GM19395 (cell line): ENCODE measurements around the gene PRSS38.

ENCODE experiments used
- ATAC-seq: cut with Tn5 transposase; IDR thresholded peaks from one replicate; pipeline ENCODE4 v1.9.1; 2021; ENCODE audit warnings: mild to moderate bottlenecking, moderate library complexity; ENCODE audit not compliant: unreplicated experiment

PRSS38 gene

DNA sequence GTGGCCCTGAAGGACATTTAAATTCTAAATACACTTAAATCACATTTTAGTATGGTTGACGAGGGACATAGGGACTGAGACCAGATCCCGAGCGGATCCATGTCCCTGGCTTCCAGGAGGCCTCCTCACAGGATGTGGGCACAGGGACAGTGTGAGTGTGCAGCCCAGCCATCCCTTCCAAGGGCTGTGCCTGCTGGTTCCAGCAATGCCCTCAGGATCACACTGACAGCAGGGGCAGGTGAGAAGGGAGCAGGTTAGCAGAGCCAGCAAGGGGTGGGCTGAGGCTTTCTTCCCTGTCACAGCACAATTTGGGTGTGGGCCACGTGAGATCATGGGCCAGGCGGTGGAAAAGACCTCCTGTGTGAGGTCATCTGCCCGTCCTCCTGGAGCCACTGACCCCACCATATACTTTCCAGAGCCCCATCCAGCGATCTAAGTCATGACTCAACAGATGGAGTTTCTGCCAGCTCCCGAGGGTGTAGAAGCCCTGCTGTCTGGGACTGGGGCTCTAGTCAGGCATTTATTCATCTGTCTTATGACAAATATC, 37.0 kb upstream of the PRSS38 start:
- no peak for ATAC-seq

DNA sequence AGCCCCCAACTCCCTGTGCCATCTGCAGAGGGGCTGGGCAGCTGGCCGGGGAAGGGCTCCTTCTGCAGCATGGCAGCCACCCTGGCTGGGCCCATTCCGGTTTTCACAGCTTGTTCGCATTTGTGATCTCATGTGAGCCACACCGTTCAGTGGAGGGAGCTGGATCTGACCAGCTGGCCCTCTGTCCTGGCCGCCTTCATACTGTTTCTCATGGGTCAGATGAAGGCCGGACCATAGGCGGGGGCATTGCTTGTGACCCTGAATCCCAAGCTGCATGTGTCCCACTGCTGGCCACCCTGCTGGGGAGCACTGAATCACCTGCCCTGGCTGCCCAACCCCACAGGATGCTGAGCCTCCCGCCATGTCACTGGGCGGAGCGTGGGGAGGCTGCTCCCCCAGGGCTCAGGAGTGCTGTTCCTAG, 36.4 kb upstream of the PRSS38 start:
- ATAC-seq = no peak

DNA sequence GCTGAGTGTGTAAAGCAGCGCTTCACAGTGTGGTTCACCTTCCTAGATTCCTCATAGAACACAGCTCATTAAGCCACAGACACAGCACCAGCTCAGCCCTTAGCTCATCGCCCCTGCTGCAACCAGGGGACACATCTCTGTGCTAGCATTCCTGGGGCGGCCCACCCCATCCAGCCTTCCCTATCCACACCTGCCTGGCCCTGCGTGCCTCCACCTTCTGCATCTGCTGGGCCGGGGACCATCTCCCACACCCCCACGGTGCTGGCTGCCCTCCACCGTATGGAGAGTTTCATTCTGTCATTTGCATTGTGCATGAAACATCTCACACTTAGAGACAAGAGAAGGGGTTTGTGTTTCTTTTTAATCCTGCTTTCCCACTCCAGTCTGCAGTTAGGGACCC, 35.8 kb upstream of the PRSS38 start:
- ATAC-seq = no peak

DNA sequence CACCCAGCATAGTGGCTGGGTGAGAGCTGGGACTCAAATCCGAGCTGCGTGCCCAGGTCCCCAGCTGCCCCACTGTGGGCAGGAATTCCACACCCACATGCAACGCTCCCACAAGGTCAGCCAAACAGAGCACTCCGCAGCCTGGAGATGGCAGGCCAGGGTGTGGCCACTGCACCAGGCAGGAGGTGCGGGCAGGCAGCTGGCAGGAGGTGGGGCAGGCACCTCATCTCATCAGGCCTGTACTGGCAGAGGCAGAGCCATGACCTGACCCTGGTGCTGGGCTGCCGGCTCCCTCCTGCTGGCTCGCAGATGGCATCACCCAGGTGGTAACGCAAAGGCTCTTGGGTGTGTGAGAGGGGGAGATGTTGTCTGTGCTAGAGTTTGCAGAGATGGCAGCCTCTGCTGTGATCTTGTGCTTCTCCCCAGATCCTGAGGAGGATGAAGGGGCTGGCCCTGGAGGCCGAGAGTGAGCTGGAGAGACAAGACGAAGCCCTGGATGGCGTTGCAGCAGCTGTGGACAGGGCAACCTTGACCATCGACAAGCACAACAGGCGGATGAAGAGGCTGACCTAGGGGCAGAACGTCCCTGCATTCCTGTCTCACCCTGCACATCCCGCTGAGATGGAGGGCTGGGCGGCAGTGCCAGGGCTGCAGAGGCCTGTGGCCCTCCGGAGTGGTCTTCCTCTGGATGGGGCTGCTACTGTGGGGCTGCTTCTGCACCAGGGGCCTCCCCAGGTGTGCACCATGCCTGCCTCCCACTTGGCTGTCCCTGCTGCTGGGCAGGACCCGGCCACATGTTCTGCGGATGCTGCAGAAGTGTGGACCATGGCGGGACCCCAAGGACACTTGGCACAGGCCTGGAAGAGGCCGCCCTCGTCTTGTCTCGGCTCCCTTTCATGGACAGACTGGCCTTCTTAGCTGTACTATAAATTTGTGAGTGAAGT, 35.1 kb upstream of the PRSS38 start:
- no peak for ATAC-seq

DNA sequence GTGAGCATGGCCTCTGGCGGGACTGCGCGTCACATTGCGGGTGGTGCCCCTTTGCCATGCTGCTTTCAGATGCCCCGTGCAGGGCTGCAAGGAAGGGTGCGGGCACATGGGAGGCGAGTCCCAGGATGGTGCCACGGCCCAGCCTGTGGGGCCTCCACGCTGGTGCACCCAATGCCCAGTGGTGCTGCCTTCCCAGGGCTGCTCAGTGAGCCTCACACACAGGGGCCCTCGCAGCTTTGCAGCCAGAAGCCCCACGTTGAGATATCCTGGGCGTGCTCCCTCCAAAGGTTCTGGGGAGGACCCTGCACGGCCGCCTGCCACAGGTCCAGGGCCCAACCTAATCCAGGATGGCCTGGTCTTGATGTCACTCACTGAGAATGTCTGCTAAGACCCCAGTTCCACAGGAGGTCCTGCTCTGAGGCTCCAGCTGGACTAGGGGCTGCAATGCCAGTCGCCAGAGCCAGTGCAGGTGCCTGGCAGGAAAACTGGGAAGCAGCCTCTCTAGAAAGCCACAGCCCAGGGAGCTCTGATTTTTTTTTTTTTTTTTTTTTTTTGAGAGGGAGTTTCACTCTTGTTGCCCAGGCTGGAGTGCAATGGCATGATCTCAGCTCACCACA, 34.1 kb upstream of the PRSS38 start:
- ATAC-seq = no peak

DNA sequence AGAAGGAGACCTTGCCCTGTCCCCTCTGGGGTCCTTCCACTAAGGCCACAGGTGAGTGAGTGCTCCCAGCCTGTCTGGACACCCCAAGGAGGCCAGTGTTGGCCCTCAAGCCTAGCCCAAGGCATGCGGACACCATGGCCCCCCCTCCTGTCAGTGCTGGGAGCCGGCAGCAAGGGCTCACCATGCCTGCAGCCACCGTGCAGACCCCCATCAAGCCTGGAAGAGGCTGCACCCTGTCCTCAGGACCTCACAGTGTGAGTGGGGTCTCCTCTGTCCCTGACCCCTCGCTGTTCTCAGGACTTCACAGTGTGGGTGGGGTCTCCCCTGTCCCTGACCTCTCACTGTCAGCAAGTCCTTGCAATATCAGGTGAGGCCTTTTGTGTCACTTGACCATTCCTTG, 33.2 kb upstream of the PRSS38 start:
- no peak for ATAC-seq

DNA sequence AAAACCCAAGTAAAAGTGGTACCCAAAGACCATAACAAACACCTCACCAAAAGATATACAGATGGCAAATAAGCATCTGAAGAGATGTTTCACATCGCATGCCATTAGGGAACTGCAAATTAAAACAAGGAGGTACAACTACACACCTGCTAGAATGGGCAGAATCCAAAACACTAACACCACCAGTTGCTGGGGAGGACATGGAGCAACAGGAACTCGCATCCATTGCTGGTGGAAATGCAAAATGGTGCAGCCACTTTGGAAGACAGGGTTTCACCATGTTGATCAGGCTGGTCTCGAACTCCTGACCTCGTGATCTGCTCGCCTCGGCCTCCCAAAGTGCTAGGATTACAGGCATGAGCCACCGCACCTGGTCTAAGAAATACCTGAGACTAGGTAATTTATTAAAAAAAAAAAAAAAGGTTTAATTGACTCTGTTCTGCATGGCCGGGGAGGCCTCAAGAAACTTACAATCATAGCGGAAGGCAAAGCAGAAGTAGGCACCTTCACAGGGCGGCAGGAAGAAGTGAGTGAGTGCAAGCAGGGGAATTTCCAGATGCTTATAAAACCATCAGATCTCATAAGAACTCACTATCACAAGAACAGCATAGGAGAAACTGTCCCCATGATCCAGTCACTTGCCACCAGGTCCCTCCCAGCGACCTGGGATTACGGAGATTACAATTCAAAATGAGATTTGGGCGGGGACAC, 30.2 kb upstream of the PRSS38 start:
- ATAC-seq = no peak

DNA sequence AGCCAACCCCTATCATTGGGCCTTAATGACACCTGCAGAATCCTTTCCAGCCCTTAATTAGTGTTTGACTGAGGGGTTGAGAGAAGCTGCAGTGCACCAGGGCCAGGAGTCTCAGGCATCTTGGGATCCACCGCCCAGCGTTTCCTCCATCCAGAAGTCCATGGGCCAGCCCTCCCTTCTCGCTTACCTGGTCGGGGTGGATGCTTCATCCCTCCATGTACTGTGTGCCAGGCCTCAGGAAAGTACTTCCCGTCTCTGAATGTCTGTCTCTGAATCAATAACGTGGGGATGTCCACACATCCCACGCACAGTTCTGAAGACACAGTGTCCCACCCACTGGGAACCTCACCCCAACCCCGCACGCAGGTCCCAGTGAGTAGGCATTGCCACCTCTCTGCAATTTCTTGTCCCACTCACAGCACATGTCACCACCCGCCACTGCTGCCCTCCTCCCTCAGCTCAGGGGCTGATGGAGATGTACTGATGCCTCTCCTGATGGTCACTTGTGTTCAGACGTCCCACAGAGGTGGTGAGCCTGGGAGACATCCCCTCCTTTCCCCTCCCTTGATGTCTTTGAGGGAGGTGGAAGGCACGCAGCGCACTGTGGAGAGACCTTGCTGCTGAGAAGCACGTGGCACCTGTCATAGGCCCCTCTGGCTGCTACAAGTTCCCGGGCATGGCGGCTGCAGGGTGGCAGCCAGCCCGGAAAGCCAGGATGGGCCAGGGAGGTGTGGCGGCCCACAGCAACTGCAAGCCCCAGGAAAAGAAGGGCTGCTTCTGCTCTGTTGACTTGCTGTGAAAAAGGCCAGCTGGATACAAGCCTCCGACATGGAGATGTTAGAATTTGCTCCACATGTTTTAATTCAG, 29.4 kb upstream of the PRSS38 start:
- no peak for ATAC-seq

DNA sequence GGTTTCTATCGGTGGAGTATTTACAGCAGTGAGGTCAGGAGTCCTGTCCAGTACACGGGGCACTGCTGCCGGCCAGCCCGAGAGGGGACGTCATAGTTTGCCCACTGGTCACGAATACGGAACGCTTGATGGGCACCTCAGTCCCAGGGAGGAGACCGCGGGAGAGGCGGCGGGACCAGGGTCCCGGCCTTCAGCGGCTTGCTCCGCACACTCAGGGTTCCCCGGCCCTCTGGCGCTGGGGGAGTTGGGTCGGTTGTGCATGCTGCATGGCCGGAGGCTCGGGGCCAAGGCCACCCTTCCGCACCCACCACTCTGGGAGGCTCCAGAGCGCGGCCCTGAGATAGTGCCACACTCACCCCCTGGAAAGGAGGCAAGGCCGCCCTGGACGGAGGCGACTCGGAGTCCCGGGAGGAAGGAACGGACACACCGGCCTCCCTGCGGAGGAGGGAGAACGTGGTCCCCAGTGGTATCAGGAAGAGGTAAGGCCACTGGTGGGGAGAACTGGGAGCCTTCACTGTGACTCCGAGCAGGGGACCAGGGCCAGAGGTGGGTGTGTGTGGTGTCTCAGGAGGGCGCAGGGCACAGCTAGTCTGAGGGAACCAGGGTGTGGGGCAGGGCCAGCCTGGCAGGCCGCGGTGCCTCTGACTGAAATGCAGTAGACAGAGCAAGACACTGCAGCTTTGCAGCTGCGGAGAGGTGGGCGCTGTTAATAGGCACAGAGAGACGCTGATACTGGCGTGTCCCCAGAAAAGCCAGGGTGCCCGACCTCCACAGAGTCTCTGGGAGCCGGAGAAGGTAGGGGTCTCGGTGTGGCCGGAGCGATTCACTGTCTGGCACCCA, 28.6 kb upstream of the PRSS38 start:
- peak; percentile 0 for ATAC-seq

DNA sequence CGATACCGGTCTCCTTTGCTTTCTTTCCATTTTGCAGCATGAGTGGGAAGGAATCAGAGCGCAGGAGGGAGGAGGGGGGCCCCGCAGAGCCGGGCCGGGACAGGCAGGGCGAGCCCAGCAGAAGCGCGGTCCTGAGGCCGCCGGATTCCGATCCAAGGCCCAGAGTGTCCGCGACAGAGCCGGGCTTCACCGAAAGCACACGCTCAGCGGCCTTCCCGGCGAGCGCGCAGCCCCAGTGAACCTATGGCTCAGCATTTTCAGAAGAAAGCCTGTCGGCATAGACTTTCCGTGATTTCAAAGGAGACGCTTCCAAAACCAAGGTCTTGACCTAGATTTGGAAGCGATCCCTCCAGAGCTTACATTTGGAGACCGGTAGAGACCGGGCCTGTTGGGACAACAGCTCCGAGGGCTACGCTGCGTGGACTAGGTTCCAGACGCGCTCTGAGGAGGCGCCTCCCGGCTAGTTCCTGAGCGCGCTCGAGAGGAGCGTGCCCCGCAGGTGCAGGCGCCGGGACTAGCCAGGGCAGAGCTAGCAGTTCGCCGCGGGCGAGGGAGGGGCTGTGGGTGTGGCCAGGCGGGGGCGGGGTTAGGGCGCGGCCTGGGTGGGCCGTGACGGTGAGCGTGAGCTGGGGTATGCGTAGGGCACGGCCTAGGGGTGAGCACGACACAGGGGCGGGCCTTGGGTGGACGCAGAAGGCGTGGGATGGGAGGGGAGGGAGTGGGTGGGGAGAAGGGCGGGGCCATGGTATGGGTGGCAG, 27.8 kb upstream of the PRSS38 start:
- ATAC-seq = peak; percentile 87

DNA sequence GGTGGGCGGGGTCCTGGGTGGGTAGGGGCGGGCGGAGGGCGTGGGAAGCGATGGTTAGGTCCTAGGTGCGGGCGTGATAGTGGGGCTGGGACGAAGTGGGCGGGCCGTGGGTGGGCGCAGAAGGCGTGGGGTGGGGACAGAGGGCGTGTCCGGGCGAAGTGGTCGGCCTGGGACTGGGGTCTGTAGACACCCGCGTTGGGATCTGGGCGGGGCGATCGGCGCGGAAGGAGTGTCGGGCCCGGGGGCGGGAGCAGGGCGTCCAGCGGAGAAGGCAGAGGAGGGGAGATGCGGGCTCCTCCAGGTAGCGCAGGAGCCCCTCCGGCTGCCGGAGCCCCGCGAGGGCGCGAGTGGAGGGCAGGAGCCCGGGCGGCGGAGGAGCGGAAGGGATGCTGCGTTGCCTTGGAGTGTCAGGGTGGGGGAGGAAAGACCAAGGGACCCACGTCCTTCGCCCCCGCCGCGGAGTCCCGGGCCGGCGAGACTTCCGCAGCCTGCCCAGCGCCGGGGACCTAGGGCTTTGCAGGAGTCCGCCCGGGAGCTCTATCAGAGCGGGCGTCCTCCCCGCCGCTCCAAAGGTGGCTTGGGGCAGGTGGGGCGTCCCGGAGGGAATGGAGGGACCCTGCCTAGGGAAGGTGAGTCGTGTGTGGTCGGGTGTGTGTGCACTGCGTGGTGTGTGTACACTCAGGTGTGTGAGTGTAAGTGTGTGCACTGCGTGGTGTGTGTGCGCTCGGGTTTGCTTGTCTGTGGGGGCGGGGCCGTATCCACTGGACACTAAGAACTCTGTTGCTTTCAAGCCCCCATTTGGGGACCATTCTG, 27.0 kb upstream of the PRSS38 start:
- peak; percentile 70 for ATAC-seq

DNA sequence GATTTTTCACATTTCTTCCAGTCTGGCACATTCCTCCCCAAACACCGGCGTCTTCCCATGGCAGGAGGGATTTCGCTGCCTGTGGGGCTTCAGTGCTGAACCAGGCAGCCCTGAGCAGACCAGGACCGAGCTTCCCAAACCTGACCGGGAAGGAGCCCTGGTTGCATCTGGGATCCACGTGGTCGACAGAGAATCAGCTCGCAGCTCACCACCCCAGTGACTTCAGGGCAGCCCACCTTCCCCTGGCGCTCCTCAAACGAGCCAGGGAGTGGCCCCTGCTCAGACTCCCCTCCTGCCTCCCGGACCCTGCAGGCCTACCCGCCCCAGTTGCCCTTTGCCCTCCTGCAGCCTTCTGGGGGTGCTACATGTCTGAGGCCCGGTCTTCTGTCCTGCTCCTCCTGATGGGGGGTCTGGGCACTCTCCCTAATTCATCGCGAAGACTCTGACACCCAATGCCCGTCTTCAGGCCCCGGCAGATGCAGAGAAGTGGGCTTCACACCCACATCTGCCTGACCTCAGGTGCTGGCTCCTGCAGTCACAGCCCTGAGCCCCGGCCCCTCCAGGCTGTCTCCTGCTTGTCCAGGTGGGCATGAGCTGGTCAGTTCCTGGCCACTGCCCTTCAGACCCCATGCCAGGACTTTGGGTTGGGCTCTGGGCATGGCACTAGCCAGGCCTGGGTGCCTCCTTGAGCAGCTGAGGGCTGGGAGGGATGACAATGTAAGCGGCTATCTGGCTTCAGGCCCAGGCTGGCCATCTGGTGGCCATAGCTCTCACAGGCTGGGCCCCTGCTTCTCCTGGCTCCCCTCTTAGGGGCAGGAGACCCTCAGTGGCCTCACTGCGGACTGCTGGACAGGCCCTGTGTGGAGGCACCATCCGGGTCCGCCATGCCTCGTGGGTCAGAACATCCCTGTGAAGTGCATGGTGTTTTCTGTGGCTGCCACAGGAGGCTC, 26.1 kb upstream of the PRSS38 start:
- no peak for ATAC-seq

DNA sequence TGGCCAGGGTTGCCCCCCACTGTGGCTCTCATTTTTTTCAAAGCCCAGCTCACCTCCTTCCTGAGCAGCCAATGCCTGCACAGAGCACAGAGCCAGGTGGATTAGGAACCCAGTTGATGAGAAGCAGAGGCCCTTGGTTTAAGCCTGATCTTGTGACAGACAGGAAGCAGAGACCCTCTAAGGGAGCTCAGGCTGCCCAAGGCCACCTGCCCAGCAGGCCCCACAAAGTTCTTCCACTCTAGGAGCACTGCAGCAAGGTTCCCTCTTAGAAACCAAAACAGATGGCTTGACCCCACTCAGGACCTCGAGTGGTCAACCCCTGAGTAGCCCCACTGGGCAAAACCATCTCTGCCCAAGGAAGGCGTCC, 25.5 kb upstream of the PRSS38 start:
- ATAC-seq = no peak

DNA sequence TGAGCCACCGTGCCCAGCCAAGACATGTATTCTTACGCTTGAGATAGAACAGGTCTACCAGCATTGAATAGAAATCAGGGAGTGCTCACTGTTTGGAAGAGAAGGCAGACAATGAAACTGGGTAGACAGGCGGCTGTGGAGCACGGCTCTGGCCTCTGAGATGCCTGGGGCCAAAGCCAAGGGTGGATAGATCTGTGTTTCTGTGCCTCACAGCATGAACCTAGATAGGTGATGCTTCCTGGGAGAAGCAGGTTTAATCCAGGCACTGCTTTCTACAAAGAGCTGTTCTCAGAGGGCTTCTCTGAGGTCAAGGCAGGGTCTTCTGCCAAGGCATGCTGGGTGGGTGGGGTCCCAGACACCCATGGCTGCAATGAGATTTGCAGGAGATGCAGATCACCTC, 24.6 kb upstream of the PRSS38 start:
- ATAC-seq = no peak

DNA sequence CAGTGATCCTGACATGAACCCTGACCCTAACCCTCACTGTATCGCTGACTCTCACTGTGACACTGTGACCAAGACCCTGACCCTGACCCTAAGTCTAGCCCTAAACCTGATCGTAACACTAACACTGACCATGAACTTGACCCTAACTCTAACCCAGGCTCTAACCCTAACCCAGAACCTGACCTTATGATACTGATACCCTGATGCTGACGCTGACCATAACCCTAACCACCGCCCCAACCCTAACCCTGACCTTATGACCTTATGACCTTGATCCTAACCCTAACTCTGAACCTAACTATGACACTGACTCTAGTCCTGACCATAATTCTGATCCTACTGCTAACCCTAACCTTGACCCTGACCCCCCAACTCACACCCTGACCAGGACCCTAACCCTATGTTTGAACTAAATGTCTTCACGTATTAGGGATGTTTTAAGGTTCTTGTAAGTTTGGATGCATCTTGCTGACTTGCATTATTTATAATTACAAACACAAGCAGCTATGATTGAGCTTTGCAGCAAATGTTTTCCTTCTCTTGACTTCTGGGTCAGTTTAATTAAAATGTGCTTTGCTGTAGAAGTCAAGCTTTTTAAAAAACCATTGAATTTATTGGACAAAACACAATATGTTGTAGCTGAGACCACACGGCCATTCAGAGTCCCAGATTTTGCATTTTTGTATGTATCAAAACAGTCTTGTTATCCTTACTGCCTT, 23.9 kb upstream of the PRSS38 start:
- no peak for ATAC-seq
